NOMO-1 treated with DMSO at 0.1 percent for 48 hours (cell line): ENCODE results near the gene KRT27.
"Not testable (repeated sequence)": the region's sequence is repeated elsewhere in the genome, so short reads cannot be mapped to it uniquely, and the experiment has no call there.

Experiments used
- DNase-seq: peaks from one replicate; lab custom pipeline; 2025; ENCODE audit not compliant: unreplicated experiment; lab: John Stamatoyannopoulos, UW

The KRT27 gene, protein sequence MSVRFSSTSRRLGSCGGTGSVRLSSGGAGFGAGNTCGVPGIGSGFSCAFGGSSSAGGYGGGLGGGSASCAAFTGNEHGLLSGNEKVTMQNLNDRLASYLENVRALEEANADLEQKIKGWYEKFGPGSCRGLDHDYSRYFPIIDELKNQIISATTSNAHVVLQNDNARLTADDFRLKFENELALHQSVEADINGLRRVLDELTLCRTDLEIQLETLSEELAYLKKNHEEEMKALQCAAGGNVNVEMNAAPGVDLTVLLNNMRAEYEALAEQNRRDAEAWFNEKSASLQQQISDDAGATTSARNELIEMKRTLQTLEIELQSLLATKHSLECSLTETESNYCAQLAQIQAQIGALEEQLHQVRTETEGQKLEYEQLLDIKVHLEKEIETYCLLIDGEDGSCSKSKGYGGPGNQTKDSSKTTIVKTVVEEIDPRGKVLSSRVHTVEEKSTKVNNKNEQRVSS

DNA sequence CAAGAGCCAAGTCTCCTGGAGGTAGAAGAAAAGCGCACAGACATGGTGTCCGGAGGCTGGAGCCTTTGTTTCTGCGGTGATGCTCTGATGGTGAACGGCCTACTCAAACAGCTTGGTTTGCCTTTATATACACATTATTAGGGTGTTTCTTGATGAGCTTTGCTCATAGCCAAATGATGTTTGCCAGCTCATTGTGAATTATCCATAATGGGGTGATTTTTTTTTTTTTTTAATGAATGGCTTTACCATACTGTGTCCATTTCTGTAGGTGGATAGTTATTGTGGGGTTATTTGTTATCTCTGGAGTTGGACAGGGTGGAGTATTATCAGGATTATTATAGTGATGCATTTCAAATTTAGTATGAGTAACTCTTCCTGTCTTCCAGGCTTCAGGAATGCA, at the start of gene KRT27:
TSS of gene KRT27 (minus strand) at position 101 of the 400 bp plus-strand sequence. CDS start at position 44, 57 bp downstream.
- DNase-seq, result no peak

DNA sequence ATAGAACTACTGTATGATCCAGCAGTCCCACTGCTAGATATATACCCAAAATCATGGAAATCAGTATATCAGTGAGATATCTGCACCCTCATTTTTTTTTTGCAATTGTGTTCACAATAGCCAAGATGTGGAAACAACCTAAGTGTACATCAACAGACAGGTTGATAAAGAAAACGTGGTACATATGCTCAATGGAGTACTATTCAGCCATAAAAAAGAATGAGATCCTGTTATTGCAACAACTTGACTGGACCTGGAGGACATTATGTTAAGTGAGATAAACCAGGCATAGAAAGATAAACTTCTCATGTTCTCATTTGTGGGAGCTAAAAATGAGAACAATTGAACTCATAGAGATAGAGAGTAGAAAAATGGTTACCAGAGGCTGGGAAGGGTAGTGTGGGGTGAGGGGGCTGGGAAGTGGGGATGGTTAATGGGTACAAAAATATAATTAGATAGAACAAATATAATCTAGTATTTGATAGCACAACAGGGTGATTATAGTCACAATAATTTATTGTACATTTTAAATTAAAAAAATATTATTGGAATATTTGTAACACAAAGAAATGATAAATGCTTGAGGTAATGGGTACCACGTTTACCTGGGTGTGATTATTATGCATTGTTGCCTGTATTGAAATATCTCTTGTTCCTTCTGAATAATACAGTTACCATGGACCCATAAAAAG, 47.9 kb upstream of the KRT27 start:
- DNase-seq, result no peak

- no peak for DNase-seq
Measured at GRCh38 chr17:40828454-40829044, 46.2 kb upstream of the KRT27 start.

DNA sequence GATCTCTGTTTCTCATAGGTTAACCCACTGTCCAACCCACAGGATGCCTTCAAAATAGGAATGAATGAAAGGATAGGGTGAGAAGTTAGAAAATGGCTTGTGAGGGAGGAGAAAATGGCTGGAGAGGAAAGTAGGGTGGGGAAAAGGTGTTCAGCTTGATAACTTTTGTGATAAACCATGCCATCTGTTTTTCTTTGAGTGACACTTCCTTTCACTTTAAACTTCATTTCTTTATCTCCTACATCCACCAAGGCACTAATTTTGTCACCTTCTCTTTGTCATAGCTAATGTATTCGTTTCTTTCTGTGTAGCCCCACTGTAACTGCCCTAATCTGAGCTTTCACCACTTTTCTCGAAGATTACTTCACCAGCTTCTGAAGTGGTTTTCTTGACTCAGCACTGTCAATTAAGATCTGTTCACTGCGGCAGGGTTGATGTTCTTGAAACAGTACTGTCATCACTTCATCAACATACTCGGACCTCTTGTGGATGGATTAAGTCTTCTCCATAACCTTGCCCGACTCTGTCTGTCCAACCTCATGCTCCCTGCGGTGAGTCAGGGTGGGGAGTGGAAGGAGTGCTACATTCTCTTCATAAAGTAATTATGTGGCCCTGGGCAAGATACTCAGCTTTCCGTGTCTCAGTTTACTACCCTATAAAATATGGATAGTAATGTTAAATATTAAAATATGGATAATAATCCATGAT, 45.5 kb upstream of the KRT27 start:
- DNase-seq, result peak; percentile 82

GRCh38 chr17:40825599-40825998, 43.2 kb upstream of the KRT27 start:
- DNase-seq, result no peak

DNA sequence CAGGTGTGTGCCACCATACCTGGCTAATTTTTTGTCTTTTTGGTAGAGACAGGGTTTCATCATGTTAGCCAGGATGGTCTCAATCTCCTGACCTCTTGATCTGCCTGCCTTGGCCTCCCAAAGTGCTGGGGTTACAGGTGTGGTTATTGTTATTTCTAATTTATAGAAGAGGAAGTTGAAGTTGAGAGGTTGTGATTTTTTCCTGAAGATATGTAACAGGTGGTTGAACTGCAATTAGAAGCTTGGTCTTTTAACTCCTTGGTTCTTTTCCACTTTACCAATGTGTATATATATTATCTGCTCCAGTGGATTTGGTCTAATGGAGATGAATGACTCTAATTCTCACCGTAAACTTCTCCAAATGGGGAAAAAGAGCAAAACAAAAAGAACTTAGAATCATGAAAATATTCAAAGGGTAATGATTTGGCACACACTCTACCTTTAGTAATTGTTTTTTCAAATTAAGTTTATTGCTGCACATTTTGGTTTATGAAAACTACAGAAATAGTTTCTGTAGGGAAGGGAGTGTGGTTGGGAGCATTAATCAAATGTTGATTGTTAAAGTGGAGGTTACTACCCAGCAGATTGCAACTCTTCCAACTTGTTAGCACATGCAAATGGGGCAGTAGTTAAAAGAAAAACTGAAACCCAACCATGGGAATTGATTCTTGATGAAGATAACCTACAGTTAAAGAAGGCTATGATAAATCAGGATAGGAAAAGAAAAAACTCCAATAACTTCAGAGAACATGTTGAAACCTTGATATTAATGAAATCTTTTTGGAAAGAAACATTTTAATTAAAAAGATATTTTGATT, 41.9 kb upstream of the KRT27 start:
- DNase-seq, result no peak

- no peak for DNase-seq
Measured at GRCh38 chr17:40822132-40822812, 39.9 kb upstream of the KRT27 start, which contains the start of gene KRT10. KRT10 (minus strand) TSS chr17:40822614; CDS start chr17:40822585, 29 bp downstream.

DNA sequence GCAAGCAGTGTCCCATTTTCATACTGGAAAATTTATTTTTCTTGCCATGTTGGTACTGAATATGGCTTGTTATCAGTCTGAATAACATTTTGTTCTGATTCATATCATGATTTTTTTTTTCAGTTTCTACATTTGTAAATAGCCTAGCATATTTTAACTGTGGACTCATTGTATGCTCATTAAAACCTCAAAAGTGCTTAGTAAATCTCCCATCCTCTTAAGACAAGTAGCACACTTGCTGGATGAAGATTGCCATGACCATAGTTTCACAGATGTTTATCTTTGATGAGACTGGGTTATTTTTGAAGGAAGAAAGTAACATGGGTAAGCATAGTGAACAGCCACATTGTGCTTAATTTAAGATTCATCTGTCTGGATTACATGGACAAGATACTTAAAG, 39.2 kb upstream of the KRT27 start:
- DNase-seq, result no peak

DNA sequence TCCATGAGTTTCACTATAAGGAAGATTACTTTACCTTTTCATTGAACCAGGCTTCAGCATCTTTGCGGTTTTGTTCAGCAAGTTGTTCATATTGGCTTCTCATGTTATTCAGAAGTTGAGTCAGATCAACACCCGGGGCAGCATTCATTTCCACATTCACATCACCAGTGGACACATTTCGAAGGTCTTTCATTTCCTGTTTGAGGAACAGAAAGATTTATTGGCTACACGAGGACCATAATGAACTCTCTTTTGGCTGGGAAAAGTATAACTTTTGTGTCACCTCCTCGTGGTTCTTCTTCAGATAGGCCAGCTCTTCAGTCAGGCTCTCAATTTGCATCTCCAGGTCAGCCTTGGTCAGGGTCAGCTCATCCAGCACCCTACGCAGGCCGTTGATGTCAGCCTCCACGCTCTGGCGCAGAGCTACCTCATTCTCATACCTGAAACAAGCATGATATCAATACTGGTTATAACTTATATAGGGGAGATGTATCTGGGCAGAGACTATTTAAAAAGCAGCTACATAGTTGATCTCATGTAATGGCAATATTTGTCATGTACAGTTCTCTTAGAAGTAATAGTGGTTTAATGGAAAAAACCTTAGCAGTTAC, 38.0 kb upstream of the KRT27 start:
- DNase-seq, result peak; percentile 29

DNA sequence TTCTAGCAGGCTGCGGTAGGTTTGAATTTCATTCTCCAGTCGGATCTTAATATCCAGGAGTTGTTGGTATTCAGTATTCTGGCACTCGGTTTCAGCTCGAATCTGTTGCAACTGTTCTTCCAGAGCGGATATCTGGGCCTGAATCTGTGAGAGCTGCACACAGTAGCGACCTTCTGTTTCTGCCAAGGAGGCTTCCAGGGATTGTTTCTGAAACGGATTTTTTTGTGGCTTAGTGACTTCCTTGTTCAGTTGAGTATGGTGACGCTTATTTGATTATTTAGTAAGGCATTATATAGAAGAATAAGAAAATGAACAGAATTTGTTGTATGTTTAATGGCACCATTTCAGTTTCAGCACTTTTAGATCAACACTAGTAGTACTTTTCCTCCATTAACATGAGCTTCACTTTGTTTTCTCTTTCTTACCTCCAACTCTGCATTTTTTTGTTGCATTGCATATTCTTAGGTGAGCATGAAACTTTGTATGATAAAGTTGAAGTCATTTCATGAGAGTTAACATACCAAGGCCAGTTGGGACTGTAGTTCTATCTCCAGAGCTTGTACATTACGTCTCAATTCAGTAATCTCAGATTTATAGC, 37.3 kb upstream of the KRT27 start:
- peak; percentile 10 for DNase-seq

GRCh38 chr17:40818733-40819527, 36.6 kb upstream of the KRT27 start:
- peak; percentile 76 for DNase-seq

- peak; percentile 4 for DNase-seq
Measured at GRCh38 chr17:40818343-40818732, 36.0 kb upstream of the KRT27 start.

GRCh38 chr17:40817103-40817682, 34.8 kb upstream of the KRT27 start:
- no peak for DNase-seq

GRCh38 chr17:40816569-40816968, 34.2 kb upstream of the KRT27 start:
- no peak for DNase-seq

DNA sequence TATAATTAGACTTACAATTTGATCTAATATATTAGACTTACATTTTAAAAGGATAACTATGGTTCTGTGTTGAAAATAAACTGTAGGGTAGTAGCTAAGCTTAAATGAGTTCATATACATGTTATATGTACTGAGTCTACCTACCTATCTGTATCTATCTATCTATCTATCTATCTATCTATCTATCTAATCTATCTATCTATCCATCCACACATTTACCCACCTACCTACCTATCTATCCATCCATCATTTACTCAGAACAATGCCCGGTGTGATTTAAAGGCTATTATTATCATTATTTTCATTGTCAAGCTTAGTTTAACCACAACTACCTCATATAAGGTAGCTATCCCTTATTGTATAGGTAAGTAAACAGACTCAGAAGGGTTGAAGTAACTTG, 33.0 kb upstream of the KRT27 start:
- DNase-seq, result no peak

GRCh38 chr17:40814657-40815056, 32.3 kb upstream of the KRT27 start:
- not testable (repeated sequence) for DNase-seq

GRCh38 chr17:40813804-40814203, 31.5 kb upstream of the KRT27 start:
- no peak for DNase-seq

DNA sequence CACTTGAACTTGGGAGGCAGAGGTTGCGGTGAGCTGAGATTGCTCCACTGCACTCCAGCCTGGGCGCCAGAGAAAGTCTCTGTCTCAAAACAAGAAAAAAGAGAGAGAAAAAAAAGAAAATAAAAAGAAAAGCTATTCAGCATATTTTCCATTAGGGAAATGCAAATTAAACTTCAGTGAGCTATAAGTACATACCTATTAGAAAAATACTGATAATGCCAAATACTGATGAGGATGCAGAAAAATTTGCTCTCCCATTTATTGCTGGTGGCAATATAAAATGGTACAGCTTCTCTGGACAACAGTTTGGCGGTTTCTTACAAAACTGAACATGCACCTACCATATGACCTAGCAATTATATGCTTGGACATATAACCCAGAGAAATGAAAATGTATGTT, 30.3 kb upstream of the KRT27 start:
- no peak for DNase-seq
